IPS DF 4.7 (cell line): ENCODE data around the gene SHMT2.

ENCODE experiments used
- DNase-seq: peaks from one replicate; pipeline ENCODE4 v3.0.0-alpha.2; 2013; ENCODE audit warnings: low spot score; ENCODE audit errors: extremely low read depth

The SHMT2 gene

GRCh38 chr12:57196956-57197355 is 32.6 kb upstream of the SHMT2 start:
- no peak for DNase-seq

- DNase-seq = no peak
These were observed 31.2 kb upstream of the SHMT2 start for GRCh38 chr12:57198329-57198728.

- no peak for DNase-seq
These were observed 30.3 kb upstream of the SHMT2 start for GRCh38 chr12:57199191-57199590.

- DNase-seq = no peak
These were observed 29.0 kb upstream of the SHMT2 start for GRCh38 chr12:57200497-57200896.

GRCh38 chr12:57201219-57201618 is 28.3 kb upstream of the SHMT2 start:
- no peak for DNase-seq

- no peak for DNase-seq
These were observed 27.9 kb upstream of the SHMT2 start for GRCh38 chr12:57201631-57202030.

- no peak for DNase-seq
These were observed 27.2 kb upstream of the SHMT2 start for GRCh38 chr12:57202321-57202720.

- DNase-seq = no peak
These were observed 26.3 kb upstream of the SHMT2 start for GRCh38 chr12:57203201-57203600.

GRCh38 chr12:57203791-57204190 is 25.7 kb upstream of the SHMT2 start:
- no peak for DNase-seq

GRCh38 chr12:57204454-57204853 is 25.1 kb upstream of the SHMT2 start:
- no peak for DNase-seq

- no peak for DNase-seq
These were observed 24.3 kb upstream of the SHMT2 start for GRCh38 chr12:57205186-57205585.

- no peak for DNase-seq
These were observed 23.6 kb upstream of the SHMT2 start for GRCh38 chr12:57205931-57206330.

- no peak for DNase-seq
These were observed 21.5 kb upstream of the SHMT2 start for GRCh38 chr12:57207731-57208630.

GRCh38 chr12:57208631-57209282 is 20.8 kb upstream of the SHMT2 start:
- no peak for DNase-seq

- DNase-seq = no peak
These were observed 19.6 kb upstream of the SHMT2 start for GRCh38 chr12:57209916-57210315.

- no peak for DNase-seq
These were observed 19.1 kb upstream of the SHMT2 start for GRCh38 chr12:57210461-57210860.

- no peak for DNase-seq
These were observed 18.4 kb upstream of the SHMT2 start for GRCh38 chr12:57210926-57211692.

- no peak for DNase-seq
These were observed 17.5 kb upstream of the SHMT2 start for GRCh38 chr12:57211791-57212700.

GRCh38 chr12:57212701-57213057 is 16.8 kb upstream of the SHMT2 start:
- no peak for DNase-seq

GRCh38 chr12:57213058-57213715 is 16.3 kb upstream of the SHMT2 start:
- no peak for DNase-seq
